HepG2 (cell line): ENCODE results near the gene DENND5B. TPM values are rescaled to one million over a fixed set of nuclear protein-coding genes. Genes with fewer than 3 reads are reported as not detected.

Experiments
- HOXA7 ChIP-seq: sonication (generic); formaldehyde crosslinking; IDR thresholded peaks from 2 replicates; pipeline ENCODE4 v1.8.1; 2022; ENCODE audit warnings: mild to moderate bottlenecking, missing genetic modification reagents, moderate library complexity
- ISL2 ChIP-seq: sonication (generic); formaldehyde crosslinking; IDR thresholded peaks from 2 replicates; pipeline ENCODE4 v1.5.0; 2020; ENCODE audit warnings: missing genetic modification reagents
- KLF6 ChIP-seq: IDR thresholded peaks from 2 replicates; pipeline ENCODE4 v1.8.0; 2016; ENCODE audit warnings: missing biosample characterization, missing genetic modification reagents
- MXD4 ChIP-seq: IDR thresholded peaks from 2 replicates; pipeline ENCODE4 v1.6.1; 2016; ENCODE audit warnings: mild to moderate bottlenecking, missing biosample characterization, missing genetic modification reagents
- MYC ChIP-seq: sonication (generic); formaldehyde crosslinking; IDR thresholded peaks from 2 replicates; pipeline ENCODE4 v1.9.0; 2021; ENCODE audit warnings: missing genetic modification reagents, borderline replicate concordance
- NKX3-1 ChIP-seq: sonication (generic); formaldehyde crosslinking; IDR thresholded peaks from 2 replicates; pipeline ENCODE4 v1.5.0; 2020; ENCODE audit warnings: missing genetic modification reagents
- NR2F6 ChIP-seq, 2 experiments: IDR thresholded peaks; 2 replicates each; pipeline ENCODE4 v1.6.1; 2016; ENCODE audit warnings: antibody characterized with exemption in 1 of 2, mild to moderate bottlenecking in 1 of 2
- NRL ChIP-seq: sonication (generic); formaldehyde crosslinking; IDR thresholded peaks from 2 replicates; pipeline ENCODE4 v1.5.0; 2020; ENCODE audit warnings: missing genetic modification reagents, mild to moderate bottlenecking, moderate library complexity, borderline replicate concordance
- POLR2G ChIP-seq: fragments of 200-400 bp; formaldehyde crosslinking; IDR thresholded peaks from 2 replicates; pipeline ENCODE4 v1.6.1; 2018; ENCODE audit warnings: mild to moderate bottlenecking, low read depth, low read length, moderate library complexity
- SALL2 ChIP-seq: sonication (generic); formaldehyde crosslinking; IDR thresholded peaks from 2 replicates; pipeline ENCODE4 v1.8.1; 2023; ENCODE audit warnings: mild to moderate bottlenecking, missing genetic modification reagents, inconsistent platforms
- SAP130 ChIP-seq: IDR thresholded peaks from 2 replicates; pipeline ENCODE4 v1.6.1; 2016; ENCODE audit warnings: low read depth
- SIN3B ChIP-seq: fragments of 150-350 bp; IDR thresholded peaks from 2 replicates; pipeline ENCODE4 v1.6.1; 2014; ENCODE audit warnings: low read length
- SYNCRIP ChIP-seq: fragments of 200-400 bp; formaldehyde crosslinking; IDR thresholded peaks from 2 replicates; pipeline ENCODE4 v1.6.1; 2018; ENCODE audit warnings: mild to moderate bottlenecking, low read depth, low read length; ENCODE audit not compliant: insufficient read depth
- ZFYVE20 ChIP-seq: sonication (generic); formaldehyde crosslinking; IDR thresholded peaks from 2 replicates; pipeline ENCODE4 v1.8.0; 2023; ENCODE audit warnings: low read depth, mild to moderate bottlenecking, moderate library complexity, missing genetic modification reagents, borderline replicate concordance
- ZKSCAN5 ChIP-seq: sonication (generic); formaldehyde crosslinking; IDR thresholded peaks from 2 replicates; pipeline ENCODE4 v1.5.1; 2020; ENCODE audit warnings: mild to moderate bottlenecking, missing genetic modification reagents
- ZNF432 ChIP-seq: sonication (generic); formaldehyde crosslinking; IDR thresholded peaks from 2 replicates; pipeline ENCODE4 v1.5.0; 2020; ENCODE audit warnings: missing genetic modification reagents, mild to moderate bottlenecking, borderline replicate concordance
- ZNF558 ChIP-seq: sonication (generic); formaldehyde crosslinking; IDR thresholded peaks from 2 replicates; pipeline ENCODE4 v1.9.0; 2022; ENCODE audit warnings: mild to moderate bottlenecking, missing genetic modification reagents, borderline replicate concordance
- ZNF598 ChIP-seq: sonication (generic); formaldehyde crosslinking; IDR thresholded peaks from 2 replicates; pipeline ENCODE4 v1.5.1; 2020; ENCODE audit warnings: mild to moderate bottlenecking, missing genetic modification reagents, borderline replicate concordance
- ZNF75D ChIP-seq: sonication (generic); formaldehyde crosslinking; IDR thresholded peaks from 2 replicates; pipeline ENCODE4 v1.8.1; 2023; ENCODE audit warnings: missing genetic modification reagents, mild to moderate bottlenecking, borderline replicate concordance
- ZSCAN9 ChIP-seq: IDR thresholded peaks from 2 replicates; pipeline ENCODE4 v1.6.1; 2016; ENCODE audit warnings: borderline replicate concordance
- polyA plus RNA-seq, 8 experiments: library from polyadenylated mRNA; depleted of rRNA in 3 of 8; stranded (reverse) in 7 of 8; unstranded in 1 of 8; fragments of >200 nt; fragmentation: Illumina TruSeq in 4 of 8; extraction: Trizol in 4 of 8; gene quantifications; 2 replicates each; pipeline versions ENCODE4 v1.2.1 to v1.2.3, GENCODE V29; 2011 to 2016; ENCODE audit warnings: low read depth in 4 of 8, missing spikeins in 1 of 8, mixed read lengths in 1 of 8; ENCODE audit not compliant: insufficient read depth in 1 of 8
- total RNA-seq, 5 experiments: library from RNA; depleted of rRNA; stranded (reverse); fragments of >200 nt; fragmentation: Illumina TruSeq; extraction: Trizol; gene quantifications; 2 replicates each; pipeline ENCODE4 v1.2.3, GENCODE V29; 2016; ENCODE audit warnings: low read depth in 1 of 5
- TF ChIP-seq, protein P1 (sequence below): sonication (generic); formaldehyde crosslinking; IDR thresholded peaks from 2 replicates; pipeline ENCODE4 v1.8.0; 2023; ENCODE audit warnings: mild to moderate bottlenecking, missing genetic modification reagents
- TF ChIP-seq, protein P2 (sequence below): sonication (generic); formaldehyde crosslinking; IDR thresholded peaks from 2 replicates; pipeline ENCODE4 v1.4.0; 2020; ENCODE audit warnings: mild to moderate bottlenecking, low read depth, missing genetic modification reagents
- TF ChIP-seq, protein P3 (sequence below): sonication (generic); formaldehyde crosslinking; IDR thresholded peaks from 2 replicates; pipeline ENCODE4 v1.4.0; 2020; ENCODE audit warnings: missing genetic modification reagents

DENND5B gene
- total and polyA plus RNA-seq, 2 of the 13 experiments (the other 11 are each of a cell fraction or from before 2014, with no cell fraction given) = 14.7 to 18.7 TPM

DNA sequence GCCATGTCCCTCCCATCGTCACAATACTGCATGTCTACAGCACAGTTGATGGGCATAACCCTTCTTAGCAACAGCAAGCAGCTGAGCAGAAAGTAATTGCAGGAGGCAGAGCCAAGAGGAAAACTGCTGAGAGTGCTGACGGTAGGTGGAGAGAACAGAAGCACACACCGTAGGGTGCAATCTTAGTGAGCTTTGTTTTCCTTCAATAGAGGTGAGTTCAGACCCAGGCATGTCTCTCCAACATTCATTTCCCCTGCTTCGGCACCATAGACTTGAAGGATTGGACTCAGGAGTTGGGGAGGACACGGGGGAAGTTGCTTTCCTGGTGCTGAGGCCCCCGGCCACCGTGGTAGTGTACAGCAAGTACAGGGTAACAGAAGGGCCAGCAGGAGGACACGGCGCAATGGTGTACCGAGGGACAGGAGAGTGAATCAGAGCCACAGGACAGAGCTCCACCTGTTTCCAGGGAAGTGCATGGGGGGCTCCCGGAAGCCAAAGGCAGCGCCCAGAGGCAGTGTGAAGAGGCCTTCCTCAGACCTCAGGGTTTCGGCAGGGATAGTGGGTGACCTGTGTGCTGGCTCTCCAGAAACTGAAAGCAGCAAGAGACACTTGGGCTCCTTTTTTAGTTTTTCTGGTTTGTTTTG is 228.7 kb downstream of the DENND5B start (continued):
- TF ChIP-seq, protein P1, sequence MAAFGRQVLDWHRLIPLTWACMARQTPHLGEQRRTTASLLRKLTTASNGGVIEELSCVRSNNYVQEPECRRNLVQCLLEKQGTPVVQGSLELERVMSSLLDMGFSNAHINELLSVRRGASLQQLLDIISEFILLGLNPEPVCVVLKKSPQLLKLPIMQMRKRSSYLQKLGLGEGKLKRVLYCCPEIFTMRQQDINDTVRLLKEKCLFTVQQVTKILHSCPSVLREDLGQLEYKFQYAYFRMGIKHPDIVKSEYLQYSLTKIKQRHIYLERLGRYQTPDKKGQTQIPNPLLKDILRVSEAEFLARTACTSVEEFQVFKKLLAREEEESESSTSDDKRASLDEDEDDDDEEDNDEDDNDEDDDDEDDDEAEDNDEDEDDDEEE (CRISPR knock-in tag) = no peak
- TF ChIP-seq NRL (CRISPR knock-in tag) (no peak; the same call in 1 of the 2 replicates), MYC (0 out of 2 replicates have a peak, but pooled peaks have one; percentile 9), SAP130 (CRISPR knock-in tag) (peak; percentile 64), ZSCAN9 (CRISPR knock-in tag) (no peak; the same call in 1 of the 2 replicates), SIN3B (no peak), MXD4 (CRISPR knock-in tag) (no peak), ISL2 (no peak), POLR2G (peak; percentile 70), SYNCRIP (no peak), ZNF598 (CRISPR knock-in tag) (peak; percentile 66; the same call in 1 of the 2 replicates), ZFYVE20 (CRISPR knock-in tag) (no peak), KLF6 (CRISPR knock-in tag) (no peak), ZNF558 (CRISPR knock-in tag) (no peak), ZNF432 (CRISPR knock-in tag) (no peak), ZKSCAN5 (CRISPR knock-in tag) (no peak), HOXA7 (CRISPR knock-in tag) (no peak), ZNF75D (CRISPR knock-in tag) (no peak), NR2F6 (IDR thresholded peaks at IDR 0.05) (no peak), NR2F6 (CRISPR knock-in tag; IDR thresholded peaks at IDR 0.05) (0 out of 2 replicates have a peak, but pooled peaks have one; percentile 3), NKX3-1 (CRISPR knock-in tag) (no peak), SALL2 (CRISPR knock-in tag) (no peak)
- TF ChIP-seq, protein P2, sequence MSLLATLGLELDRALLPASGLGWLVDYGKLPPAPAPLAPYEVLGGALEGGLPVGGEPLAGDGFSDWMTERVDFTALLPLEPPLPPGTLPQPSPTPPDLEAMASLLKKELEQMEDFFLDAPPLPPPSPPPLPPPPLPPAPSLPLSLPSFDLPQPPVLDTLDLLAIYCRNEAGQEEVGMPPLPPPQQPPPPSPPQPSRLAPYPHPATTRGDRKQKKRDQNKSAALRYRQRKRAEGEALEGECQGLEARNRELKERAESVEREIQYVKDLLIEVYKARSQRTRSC (CRISPR knock-in tag) = no peak
- TF ChIP-seq, protein P3, sequence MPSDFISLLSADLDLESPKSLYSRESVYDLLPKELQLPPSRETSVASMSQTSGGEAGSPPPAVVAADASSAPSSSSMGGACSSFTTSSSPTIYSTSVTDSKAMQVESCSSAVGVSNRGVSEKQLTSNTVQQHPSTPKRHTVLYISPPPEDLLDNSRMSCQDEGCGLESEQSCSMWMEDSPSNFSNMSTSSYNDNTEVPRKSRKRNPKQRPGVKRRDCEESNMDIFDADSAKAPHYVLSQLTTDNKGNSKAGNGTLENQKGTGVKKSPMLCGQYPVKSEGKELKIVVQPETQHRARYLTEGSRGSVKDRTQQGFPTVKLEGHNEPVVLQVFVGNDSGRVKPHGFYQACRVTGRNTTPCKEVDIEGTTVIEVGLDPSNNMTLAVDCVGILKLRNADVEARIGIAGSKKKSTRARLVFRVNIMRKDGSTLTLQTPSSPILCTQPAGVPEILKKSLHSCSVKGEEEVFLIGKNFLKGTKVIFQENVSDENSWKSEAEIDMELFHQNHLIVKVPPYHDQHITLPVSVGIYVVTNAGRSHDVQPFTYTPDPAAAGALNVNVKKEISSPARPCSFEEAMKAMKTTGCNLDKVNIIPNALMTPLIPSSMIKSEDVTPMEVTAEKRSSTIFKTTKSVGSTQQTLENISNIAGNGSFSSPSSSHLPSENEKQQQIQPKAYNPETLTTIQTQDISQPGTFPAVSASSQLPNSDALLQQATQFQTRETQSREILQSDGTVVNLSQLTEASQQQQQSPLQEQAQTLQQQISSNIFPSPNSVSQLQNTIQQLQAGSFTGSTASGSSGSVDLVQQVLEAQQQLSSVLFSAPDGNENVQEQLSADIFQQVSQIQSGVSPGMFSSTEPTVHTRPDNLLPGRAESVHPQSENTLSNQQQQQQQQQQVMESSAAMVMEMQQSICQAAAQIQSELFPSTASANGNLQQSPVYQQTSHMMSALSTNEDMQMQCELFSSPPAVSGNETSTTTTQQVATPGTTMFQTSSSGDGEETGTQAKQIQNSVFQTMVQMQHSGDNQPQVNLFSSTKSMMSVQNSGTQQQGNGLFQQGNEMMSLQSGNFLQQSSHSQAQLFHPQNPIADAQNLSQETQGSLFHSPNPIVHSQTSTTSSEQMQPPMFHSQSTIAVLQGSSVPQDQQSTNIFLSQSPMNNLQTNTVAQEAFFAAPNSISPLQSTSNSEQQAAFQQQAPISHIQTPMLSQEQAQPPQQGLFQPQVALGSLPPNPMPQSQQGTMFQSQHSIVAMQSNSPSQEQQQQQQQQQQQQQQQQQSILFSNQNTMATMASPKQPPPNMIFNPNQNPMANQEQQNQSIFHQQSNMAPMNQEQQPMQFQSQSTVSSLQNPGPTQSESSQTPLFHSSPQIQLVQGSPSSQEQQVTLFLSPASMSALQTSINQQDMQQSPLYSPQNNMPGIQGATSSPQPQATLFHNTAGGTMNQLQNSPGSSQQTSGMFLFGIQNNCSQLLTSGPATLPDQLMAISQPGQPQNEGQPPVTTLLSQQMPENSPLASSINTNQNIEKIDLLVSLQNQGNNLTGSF (CRISPR knock-in tag) = no peak
